Ascending aorta (tissue), 2 donors: ENCODE measurements around the gene PFDN5. TPM values are rescaled to one million over a fixed set of nuclear protein-coding genes. Genes with fewer than 3 reads are reported as not detected.

ENCODE experiments used
- DNase-seq, 2 donors: peaks; one replicate each; pipeline ENCODE4 v3.0.0-alpha.2; 2019; ENCODE audit warnings: low spot score in 2 of 2
- H3K27ac ChIP-seq, 2 donors: fragments of 200-600 bp; sonication (generic); one replicate each; pipeline ENCODE4 v1.5.1; 2016 to 2017; ENCODE audit warnings: mild to moderate bottlenecking in 1 of 2
- H3K27me3 ChIP-seq: fragments of 200-600 bp; sonication (generic); one replicate; pipeline ENCODE4 v1.5.1; 2017
- H3K36me3 ChIP-seq, 2 donors: fragments of 200-600 bp; sonication (generic); one replicate each; pipeline ENCODE4 v1.5.1; 2016
- H3K4me1 ChIP-seq, 2 donors: fragments of 200-600 bp; sonication (generic); one replicate each; pipeline ENCODE4 v1.5.1; 2016 to 2017; ENCODE audit warnings: mild to moderate bottlenecking in 1 of 2
- H3K4me3 ChIP-seq, 2 donors: fragments of 200-600 bp; sonication (generic); one replicate each; pipeline ENCODE4 v1.5.1; 2016 to 2017; ENCODE audit warnings: mild to moderate bottlenecking in 1 of 2
- H3K9me3 ChIP-seq, 2 donors: fragments of 200-600 bp; sonication (generic); one replicate each; pipeline ENCODE4 v1.5.1; 2016
- intact Hi-C: fragments of 100-400 bp; cut with DNase I; formaldehyde crosslinking; loops from one replicate; pipeline ENCODE4 v1.15.1; 2023
- total RNA-seq: library from RNA; depleted of rRNA; stranded (reverse); fragments of >200 nt; gene quantifications from one replicate; pipeline ENCODE4 v1.1.0, GENCODE V29; 2016
- TF ChIP-seq, protein P1 (sequence below), 3 experiments: fragments of 200-600 bp in 2 of 3; fragments of 450-650 bp in 1 of 3; sonication (generic) in 2 of 3; IDR thresholded peaks; one replicate each; pipeline ENCODE4 v1.5.1; 2016 to 2019; ENCODE audit warnings: antibody characterized with exemption in 3 of 3, mild to moderate bottlenecking in 1 of 3, moderate library complexity in 1 of 3

Gene PFDN5
- total RNA-seq, 1 donor from 2014 or later = 187 TPM

- TF ChIP-seq, protein P1, sequence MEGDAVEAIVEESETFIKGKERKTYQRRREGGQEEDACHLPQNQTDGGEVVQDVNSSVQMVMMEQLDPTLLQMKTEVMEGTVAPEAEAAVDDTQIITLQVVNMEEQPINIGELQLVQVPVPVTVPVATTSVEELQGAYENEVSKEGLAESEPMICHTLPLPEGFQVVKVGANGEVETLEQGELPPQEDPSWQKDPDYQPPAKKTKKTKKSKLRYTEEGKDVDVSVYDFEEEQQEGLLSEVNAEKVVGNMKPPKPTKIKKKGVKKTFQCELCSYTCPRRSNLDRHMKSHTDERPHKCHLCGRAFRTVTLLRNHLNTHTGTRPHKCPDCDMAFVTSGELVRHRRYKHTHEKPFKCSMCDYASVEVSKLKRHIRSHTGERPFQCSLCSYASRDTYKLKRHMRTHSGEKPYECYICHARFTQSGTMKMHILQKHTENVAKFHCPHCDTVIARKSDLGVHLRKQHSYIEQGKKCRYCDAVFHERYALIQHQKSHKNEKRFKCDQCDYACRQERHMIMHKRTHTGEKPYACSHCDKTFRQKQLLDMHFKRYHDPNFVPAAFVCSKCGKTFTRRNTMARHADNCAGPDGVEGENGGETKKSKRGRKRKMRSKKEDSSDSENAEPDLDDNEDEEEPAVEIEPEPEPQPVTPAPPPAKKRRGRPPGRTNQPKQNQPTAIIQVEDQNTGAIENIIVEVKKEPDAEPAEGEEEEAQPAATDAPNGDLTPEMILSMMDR (IDR thresholded peaks at IDR 0.05) = peak; percentile 83 to 90 (median 83)
- Histone ChIP-seq H3K4me3 (peak overlapping the region; percentile 72 to 79), H3K27ac (peak overlapping the region; percentile 88 to 90), H3K9me3 (no peaks in the 10 kb centered on the region), H3K4me1 (peaks cover 4 to 28% of the 10 kb centered on the region in 2 donors), H3K36me3 (no peaks in the 10 kb centered on the region), H3K27me3 (no peaks in the 10 kb centered on the region)
- intact Hi-C loops = loop anchor here (1.0 to 2.0 kb wide), 3 partner anchors 20 to 96 kb away; no protein-coding TSS in a partner anchor
- DNase-seq = peak; percentile 72 to 97
These were observed 29.6 kb downstream of the PFDN5 start for GRCh38 chr12:53324779-53325510.

DNA sequence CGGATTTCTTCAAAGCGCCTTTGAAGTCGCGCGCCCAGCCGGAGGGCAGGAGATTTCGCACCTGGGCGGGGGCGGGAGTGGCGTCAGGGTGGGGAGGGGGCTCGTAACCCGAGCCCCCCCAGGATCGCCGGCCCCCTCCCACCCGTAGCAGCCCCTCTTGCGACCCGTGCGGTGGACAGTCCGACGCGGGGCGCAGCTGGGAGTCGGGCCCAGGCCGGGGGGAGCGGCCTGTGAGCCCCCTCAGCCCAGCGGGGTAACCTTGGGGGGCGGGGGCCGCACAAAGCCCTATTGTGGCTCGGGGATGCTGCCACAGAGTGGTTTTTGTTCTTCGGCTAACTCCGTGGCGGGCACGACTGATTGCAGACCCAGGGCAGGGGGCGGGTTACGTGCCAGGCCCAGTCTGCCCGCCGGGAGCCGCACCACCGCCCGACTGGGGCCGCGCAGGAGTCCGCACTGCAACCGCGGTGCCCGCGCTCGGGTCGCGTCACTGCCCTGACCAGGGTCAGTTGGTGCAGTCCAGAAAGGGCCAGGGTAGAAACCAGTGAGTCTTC lies 30.2 kb downstream of the PFDN5 start:
- no peaks in the 10 kb centered on the region for H3K9me3 ChIP-seq
- H3K4me1 ChIP-seq = peaks cover 4 to 22% of the 10 kb centered on the region in 2 donors
- peak overlapping the region; percentile 72 to 79 for H3K4me3 ChIP-seq
- intact Hi-C loops = loop anchor here (1.0 to 2.0 kb wide), 2 partner anchors 53 to 96 kb away; no protein-coding TSS in a partner anchor
- H3K27ac ChIP-seq = peak overlapping the region; percentile 88 to 90
- peak in 1 of 2 donors; percentile 70 for DNase-seq
- no peaks in the 10 kb centered on the region for H3K36me3 ChIP-seq
- H3K27me3 ChIP-seq = no peaks in the 10 kb centered on the region
- TF ChIP-seq, protein P1 (IDR thresholded peaks at IDR 0.05) = peak in 1 of 3 experiments; percentile 8

- no peaks in the 10 kb centered on the region for H3K36me3 ChIP-seq
- DNase-seq = no peak
- TF ChIP-seq, protein P1 (IDR thresholded peaks at IDR 0.05) = no peak
- H3K27me3 ChIP-seq = no peaks in the 10 kb centered on the region
- H3K27ac ChIP-seq = no peak overlapping the region
- H3K9me3 ChIP-seq = no peaks in the 10 kb centered on the region
- H3K4me3 ChIP-seq = no peak overlapping the region
- peaks cover 4 to 20% of the 10 kb centered on the region in 2 donors for H3K4me1 ChIP-seq
- intact Hi-C loops = no loop called here
These were observed 31.3 kb downstream of the PFDN5 start for GRCh38 chr12:53326460-53327185.

DNA sequence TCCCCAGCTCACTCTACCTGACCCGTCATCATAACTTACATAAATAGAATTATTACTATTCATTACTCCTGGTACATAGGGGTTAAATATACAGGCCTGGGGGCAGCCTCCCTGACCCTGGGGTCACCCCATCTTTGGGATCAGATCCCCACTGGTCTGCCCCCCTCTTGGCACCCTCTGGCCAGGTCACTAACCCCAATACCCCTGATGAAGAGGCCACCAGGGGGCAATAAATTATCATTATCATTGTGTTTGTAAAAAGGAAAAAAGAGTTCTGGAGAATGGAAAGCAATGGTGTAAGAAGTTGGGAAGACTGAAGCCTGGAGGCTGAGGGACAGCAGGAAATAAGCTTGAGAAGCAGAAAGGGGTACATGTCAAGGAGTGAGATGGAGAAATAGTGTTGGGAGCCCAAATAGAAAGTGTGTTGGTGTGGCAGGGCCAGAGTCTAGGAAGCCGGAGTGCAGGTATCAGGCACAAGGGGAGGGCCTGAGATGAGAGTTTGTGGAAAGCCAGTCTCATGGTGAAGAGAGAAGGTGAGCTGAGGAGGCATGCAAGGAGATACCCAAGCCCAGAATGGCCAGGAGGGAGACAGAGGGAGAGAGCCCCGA lies 32.2 kb downstream of the PFDN5 start:
- intact Hi-C loops = no loop called here

DNA sequence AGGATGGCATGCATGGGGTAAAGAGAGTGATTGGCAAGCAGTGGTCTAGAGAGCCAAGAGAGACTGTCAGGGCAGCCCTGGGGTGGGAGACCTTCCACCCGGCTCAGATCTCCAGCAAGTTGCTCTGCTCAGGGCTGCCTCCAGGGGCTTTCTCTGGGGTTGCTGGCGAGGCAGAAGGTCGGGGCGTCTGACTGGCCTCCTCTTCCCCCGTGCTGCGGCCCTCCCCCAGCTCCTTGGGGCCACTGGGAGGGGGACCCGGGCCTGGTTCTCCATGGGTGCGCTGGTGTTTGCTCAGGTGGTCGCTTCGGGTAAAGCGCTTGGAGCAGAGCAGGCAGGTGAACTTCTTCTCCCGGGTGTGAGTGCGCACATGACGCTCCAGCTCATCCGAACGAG lies 32.7 kb downstream of the PFDN5 start:
- Histone ChIP-seq H3K27me3 (no peaks in the 10 kb centered on the region), H3K4me1 (peaks cover 0 to 14% of the 10 kb centered on the region in 2 donors), H3K36me3 (no peaks in the 10 kb centered on the region), H3K27ac (no peak overlapping the region), H3K9me3 (no peaks in the 10 kb centered on the region), H3K4me3 (no peak overlapping the region)
- DNase-seq = no peak
- intact Hi-C loops = no loop called here
- TF ChIP-seq, protein P1 (IDR thresholded peaks at IDR 0.05) = no peak

More for the DNA sequence above, 32.2 kb downstream of the PFDN5 start:
- no peaks in the 10 kb centered on the region for H3K9me3 ChIP-seq
- H3K27me3 ChIP-seq = no peaks in the 10 kb centered on the region
- no peak for DNase-seq
- TF ChIP-seq, protein P1 (IDR thresholded peaks at IDR 0.05) = peak in 2 of 3 experiments; percentile 15 to 29
- peaks cover 0 to 14% of the 10 kb centered on the region in 2 donors for H3K4me1 ChIP-seq
- no peak overlapping the region for H3K27ac ChIP-seq
- H3K36me3 ChIP-seq = no peaks in the 10 kb centered on the region
- no peak overlapping the region for H3K4me3 ChIP-seq
